SHP77 treated with DMSO at 0.1 percent for 48 hours (cell line): ENCODE data around the gene DROSHA.
"Not testable (repeated sequence)": the region's sequence is repeated elsewhere in the genome, so short reads cannot be mapped to it uniquely, and the experiment has no call there.

Source experiments
- DNase-seq: peaks from one replicate; lab custom pipeline; 2025; lab: John Stamatoyannopoulos, UW

Gene DROSHA, protein sequence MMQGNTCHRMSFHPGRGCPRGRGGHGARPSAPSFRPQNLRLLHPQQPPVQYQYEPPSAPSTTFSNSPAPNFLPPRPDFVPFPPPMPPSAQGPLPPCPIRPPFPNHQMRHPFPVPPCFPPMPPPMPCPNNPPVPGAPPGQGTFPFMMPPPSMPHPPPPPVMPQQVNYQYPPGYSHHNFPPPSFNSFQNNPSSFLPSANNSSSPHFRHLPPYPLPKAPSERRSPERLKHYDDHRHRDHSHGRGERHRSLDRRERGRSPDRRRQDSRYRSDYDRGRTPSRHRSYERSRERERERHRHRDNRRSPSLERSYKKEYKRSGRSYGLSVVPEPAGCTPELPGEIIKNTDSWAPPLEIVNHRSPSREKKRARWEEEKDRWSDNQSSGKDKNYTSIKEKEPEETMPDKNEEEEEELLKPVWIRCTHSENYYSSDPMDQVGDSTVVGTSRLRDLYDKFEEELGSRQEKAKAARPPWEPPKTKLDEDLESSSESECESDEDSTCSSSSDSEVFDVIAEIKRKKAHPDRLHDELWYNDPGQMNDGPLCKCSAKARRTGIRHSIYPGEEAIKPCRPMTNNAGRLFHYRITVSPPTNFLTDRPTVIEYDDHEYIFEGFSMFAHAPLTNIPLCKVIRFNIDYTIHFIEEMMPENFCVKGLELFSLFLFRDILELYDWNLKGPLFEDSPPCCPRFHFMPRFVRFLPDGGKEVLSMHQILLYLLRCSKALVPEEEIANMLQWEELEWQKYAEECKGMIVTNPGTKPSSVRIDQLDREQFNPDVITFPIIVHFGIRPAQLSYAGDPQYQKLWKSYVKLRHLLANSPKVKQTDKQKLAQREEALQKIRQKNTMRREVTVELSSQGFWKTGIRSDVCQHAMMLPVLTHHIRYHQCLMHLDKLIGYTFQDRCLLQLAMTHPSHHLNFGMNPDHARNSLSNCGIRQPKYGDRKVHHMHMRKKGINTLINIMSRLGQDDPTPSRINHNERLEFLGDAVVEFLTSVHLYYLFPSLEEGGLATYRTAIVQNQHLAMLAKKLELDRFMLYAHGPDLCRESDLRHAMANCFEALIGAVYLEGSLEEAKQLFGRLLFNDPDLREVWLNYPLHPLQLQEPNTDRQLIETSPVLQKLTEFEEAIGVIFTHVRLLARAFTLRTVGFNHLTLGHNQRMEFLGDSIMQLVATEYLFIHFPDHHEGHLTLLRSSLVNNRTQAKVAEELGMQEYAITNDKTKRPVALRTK (N-terminal part only)

DNA sequence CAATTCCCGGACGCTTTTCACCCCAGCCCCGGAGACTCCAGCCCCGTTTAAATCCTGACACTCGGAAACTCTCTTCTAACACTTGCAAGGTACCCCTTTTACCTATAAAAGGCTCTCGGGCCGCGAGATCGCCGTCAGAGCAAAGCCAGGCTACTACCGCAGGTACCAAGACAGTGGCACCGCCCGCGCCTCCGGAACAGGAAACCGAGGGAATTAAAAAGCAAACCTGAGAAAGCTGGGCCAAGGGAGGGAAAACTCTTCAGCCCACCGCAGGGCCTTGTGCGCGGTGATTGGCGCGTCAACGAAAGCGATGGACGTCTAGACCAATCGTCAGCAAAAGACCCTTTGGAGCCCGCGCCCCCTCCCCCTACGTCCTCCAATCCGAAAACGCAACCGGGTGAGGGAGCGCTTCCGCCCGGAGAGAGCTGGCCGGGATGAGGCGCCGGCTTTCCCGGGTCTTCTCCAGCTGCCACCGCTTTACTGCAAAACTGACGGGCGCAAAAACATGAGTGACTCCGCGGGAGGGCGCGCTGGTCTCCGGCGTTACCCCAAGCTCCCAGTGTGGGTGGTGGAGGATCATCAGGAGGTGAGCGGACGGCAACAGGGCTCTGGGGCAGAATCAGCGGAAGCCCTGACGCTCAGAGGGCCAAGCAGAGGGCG, at the start of gene DROSHA, which contains the start of gene C5orf22:
TSS of gene DROSHA (minus strand) at position 206 of the 660 bp plus-strand sequence. CDS start 3,034 bp downstream, outside the sequence.
TSS of gene C5orf22 (plus strand) at position 414 of the 660 bp plus-strand sequence. CDS start at position 506, 92 bp downstream.
- peak; percentile 98 for DNase-seq

DNA sequence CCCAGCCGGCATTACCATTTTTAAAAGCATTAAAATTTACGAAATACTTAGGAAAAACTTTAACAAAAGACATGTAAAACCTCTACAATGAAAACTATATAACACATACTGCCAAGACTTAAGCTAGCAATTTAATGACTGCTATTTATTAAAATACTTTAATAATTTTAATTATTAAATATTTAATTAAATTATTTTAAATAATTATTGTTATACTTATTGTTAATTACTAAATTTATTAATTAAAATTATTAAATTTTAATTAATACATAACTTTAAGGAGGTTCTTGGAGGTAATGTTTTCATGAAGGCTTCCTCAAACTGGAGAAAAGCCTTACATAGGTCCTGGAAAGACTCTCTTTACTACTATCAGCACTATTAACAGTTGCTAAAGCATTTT, 47.7 kb upstream of the DROSHA start:
- no peak for DNase-seq

DNA sequence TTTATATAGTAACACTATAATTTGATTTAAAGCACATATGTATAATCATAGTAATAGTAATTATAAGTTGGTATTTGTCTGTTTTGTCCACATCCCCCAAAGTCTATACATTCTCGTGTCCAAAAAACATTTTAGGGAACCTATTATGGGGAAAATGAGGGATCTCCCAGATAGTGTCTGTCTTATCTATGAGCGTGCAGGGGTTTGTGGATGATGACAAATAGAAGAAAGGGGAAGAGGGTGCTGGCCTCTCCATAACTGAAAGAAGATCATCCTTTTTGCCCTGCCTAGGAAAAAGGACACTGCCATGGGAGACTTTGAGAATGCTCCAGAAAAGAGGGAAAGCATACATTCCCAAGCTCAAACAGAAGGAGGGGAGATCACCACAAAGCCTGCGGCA, 45.5 kb upstream of the DROSHA start:
- DNase-seq: no peak

DNA sequence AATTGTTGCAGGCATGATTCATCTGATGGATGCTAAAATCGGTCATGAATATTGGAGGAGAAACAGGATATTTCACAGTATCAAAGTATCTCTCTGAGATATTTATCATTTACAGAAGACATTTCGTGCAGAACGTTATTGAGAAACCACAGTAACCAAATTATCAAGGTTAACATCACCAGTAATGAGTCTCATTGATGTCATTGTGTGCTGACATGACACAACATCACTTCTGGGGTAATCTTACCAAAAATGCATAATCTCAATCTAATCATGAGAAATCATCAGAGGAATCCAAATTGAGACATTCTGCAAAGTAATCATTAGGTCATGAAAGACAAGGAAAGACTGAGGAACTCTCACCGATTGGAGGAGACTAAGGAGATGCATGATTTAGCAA, 42.9 kb upstream of the DROSHA start:
- DNase-seq: no peak

DNA sequence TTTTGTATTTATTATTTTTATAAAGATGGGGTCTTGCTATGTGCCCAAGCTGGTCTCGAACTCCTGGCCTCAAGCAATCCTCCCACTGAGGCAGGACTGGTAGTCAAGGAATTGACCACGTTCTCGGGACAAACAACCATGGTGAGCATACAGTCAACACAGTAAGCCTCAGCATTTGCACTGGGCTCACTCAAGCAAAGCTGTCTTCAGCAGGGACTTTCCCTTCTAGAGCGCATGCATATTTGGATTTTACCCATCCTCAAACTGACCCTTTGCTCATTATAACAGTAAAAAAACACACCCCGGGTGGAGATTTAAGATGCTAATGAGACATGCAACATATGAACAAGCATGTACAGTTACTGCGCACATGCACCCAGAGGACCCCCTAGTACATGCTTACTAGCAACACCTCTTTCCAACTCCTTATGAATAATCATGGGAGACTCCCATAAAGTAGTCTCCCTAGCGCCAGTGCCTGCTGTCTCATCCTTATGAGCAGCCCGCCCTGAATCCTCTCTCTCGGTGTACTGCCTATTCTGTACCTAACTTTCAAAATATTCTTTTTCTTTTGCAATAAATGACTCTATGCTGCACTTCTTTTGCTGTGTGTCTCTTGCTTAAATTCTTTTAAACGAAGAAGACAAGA, 41.7 kb upstream of the DROSHA start:
- no peak for DNase-seq

DNA sequence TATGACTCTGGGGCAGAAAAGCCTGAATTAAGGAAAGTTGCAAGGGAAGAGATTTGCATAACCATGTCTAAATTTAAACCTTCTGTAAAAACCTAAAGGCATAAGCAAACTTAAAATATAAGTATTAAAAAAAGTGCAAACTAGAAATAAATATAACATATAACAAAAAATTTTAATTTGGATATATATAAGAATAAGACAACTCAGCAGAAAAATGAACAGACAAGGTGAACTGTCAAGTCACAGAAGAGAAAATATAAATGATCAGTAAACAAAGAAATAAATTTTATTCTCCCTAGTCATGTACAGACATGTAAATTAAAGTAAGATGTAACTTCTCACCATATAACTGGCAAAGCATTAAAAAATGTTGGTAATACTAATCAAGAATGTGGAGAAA, 37.2 kb upstream of the DROSHA start:
- no peak for DNase-seq

DNA sequence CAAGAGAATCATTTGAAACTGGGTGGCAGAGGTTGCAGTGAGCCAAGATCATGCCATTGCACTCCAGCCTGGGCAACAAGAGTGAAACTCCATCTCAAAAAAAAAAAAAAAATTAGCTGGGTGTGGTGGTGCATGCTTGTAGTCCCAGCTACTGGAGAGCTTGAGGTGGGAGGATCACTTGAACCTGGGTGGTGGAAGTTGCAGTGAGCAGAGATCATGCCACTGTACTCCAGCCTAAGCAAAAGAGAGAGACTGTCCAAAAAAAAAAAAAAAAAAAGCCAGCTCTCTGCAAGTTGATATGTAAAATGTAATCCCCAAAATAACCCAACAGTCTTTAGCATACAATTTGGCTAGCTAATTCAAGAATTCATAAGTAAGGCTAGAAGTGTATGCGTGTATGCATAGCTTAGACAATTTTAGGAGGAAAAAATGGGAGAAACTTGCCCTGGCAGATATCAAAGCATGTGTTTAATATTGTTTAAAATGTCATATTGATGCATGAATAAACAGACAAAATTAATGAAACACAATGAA, 36.5 kb upstream of the DROSHA start:
- no peak for DNase-seq

DNA sequence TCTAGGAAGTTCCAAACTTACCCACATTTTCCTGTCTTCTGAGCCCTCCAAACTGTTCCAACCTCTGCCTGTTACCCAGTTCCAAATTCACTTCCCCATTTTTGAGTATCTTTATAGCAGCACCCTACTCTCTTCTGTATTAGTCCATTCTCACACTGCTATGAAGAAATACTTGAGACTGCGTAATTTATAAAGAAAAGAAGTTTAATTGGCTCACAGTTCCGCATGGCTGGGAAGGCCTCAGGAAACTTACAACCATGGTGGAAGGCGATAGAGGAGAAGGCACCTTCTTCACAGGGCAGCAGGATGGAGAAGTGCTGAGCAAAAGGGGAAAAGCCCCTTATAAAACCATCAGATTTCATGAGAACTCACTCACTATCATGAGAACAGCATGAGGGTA, 34.5 kb upstream of the DROSHA start:
- not testable (repeated sequence) for DNase-seq

DNA sequence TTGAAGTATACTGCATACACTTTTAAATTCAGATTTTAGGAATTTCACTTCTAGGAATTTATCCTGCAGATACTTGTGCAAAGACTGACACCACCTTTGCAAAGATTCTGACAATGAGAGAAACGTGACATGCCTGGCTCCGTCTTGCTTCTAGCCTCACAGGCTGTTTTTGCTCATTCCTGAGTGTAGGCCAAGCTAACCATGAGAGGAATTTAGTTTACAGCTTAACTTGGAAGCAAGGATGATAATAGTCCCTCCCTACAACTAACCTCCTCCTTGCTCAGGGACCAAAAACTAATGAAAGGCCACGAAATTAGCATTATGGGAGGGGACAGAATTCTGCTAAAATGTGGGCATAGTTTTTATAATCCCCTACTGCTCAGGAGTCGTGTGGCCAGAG, 31.3 kb upstream of the DROSHA start:
- no peak for DNase-seq

DNA sequence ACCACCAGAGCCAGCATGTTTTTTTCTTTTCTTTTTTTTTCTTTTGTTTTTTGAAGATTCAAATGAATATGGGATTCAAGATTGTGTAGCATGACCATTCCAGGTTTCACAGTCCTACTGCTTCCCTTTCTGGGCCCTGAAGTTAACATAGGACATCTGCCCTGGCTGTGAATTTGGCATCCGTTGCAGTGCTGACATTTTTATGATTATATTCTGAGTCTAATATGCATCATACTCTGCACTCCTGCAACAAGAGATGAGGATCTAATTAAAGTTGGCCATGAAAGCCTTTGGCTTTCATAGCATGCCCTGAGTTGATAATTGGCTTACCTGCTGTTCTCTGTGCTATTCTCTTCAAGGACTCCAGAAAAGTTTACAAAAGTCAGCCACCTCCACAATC, 30.1 kb upstream of the DROSHA start:
- DNase-seq: no peak

DNA sequence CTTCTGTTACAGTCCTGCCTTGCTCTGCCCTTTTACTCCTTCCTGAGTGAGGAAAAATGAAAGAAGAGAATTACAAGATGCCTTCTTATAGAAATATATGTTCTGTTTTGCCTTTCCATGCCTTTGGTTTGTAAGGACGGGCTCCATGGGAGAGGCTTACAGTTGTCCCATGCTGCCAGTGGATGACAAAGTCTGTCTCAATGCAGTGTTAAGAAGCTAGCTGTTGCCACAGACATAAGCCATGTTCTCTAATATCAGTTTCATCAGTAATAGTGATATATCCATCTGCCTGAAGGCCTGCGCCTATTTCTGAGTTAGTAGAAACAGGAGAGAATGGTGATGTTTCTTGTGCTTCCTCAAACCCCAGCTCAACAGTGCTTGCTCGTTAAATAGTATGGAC, 28.0 kb upstream of the DROSHA start:
- no peak for DNase-seq

DNA sequence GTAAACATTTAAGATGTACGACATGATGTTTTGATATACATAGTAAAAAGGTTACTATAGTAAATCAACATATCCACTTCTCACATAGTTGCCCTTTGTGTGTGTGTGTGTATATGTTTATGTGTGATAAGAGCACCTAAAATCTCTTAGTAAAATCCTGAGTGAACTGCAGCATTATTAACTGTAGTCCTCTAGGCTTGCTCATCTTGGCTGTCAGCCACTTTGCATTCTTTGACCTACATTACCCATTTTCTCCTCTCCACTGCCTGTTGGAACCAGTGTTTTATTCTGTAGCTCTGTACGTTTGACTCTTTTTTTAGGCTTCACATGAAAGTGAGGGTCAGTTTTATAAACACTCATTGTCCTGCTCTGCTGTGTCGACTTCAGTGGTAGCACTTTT, 24.6 kb upstream of the DROSHA start:
- no peak for DNase-seq

DNA sequence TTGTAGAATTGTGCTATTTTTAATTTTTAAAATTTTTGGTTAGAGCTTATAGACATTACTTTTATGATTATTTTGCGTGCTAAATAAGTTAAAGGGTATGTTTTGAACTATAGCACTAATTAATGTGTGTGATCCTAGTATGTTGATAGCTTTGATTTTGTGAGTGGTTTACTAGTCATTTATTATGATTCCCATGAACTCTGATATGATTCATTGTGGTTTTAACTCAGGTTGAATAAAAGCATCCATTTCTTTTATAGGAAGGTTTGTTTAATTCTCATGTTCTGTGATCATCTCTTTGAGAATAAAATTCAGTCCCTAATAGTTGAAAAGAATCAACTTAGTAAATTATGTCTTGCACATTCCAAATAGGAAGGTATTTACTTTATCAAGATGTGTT, 22.7 kb upstream of the DROSHA start:
- DNase-seq: no peak

DNA sequence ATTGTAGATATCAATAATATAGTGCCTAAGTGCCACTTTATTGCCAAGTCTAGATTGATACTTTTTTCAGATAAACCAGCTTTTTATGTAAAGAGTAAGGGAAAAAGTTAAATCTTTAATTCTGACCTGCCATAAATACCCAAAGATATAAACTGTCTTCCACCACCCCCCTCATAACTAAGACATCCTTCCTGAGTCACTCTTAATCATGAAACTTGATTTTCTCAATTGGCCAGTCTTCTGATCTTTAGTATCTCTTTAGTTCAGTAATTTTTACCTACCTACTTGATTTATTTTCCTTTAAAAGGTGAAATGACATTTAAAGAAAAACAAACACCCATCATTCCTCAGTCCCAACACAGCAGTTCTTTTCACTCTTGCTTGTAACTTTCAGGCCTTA, 22.0 kb upstream of the DROSHA start:
- no peak for DNase-seq

DNA sequence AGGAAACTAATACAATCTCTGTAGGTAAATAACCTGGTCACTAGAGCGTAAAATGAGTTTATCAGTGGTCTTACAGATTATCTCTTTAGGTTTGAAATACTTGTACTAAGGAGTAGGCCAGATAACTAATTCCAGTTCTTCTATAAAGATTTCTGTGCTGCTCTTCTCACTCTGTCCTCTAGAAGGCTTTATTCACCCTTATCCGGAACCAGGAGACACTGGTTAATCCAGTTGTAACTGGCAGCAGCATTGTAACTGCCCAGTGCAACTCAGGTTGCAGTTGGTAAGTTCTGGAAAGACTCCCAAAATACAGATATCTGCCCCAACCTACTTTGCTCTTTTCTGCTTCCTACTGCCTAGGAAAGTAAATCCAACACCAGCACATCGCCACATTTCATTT, 20.0 kb upstream of the DROSHA start:
- no peak for DNase-seq

DNA sequence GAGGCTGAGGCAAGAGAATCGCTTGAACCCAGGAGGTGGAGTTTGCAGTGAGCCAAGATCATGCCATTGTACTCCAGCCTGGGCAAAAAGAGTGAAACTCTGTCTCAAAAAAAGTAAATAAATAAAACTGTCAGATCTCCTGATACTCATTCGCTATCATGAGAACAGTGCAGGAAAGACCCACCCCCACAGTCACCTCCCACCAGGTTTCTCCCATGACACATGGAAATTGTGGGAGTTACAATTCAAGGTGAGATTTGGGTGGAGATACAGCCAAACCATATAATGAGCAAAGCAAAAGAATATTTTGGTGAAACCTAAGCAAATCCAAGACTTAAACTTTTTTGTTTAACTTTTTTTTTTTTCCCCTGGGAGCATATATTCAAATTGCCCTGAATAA, 17.2 kb upstream of the DROSHA start:
- not testable (repeated sequence) for DNase-seq

DNA sequence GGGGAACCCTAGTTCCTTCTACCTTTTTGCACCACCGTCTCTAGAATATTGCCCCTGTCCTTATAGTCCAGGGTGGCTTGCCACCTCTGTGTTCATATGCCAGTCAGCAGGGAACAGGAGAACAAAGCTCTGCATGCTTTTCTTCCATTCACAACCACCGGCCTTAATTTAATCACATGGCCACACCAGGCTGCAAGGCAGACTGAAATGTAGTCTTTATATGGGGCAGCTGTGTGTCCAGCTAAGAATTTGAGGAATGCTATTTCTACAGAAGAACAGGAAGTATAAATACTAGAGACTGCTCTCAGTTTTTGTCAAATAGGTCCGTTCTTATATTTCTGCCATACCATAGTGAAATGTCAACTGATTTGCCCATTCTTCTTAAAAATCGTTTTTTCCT, 6.0 kb upstream of the DROSHA start:
- DNase-seq: no peak

DNA sequence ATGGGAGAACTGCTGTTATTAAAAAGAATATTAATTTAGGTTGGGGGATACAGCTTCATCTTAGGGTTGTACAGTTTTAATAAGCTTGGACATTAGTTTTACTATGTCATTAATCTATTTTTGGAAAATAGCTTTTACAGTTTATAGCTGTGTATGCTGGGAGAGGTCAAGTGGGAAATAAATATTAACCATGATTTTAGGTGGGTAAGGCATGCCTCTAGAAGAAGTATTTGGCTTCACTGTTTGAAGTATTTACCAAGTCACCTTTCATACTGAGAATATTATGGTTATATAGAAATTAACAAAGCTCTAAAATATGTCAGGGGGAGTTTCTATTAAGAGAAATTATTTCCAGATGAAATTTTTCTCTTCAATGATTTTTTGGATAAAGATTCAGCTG, 5.5 kb upstream of the DROSHA start:
- DNase-seq: no peak

DNA sequence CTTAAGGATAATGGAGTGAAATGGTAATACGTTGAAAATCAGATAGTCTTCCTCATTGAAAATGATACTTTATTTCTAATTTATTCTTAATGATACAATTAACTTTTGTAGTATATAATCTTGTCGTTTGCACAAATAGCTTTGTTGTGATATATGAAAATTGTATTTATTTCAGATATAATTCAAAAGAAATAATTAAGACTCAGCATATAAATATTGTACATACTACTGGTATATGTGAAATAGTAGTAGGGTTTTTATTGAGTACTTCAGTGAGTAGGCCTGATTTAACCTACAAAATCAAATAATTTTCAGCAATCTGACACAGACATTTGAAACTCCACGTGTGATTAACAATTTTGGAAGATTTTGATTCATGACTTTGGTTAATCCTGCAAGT, 5.0 kb upstream of the DROSHA start:
- no peak for DNase-seq

DNA sequence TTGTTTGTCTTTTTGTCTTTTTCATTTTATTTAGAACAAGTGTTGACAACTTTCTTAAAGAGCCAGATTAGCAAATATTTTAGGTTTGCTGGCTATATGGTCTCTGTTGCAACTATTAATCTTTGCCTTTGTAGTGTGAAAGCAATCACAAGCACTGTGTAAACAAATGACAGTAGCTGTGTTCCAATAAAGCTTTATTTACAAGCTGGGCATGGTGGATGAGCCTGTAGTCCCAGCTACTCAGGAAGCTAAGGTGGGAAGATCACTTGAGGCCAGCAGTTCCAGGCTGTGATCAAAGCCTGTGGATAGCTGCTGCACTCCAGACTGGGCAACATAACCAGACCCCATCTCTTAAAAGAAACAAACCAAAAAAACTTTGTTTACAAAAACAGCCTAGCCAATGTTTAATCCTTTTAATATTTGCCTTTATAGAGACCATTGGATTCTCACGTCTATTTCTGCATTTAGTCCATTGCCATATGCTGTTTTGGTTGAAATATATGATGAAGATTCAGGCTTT, 2.7 kb upstream of the DROSHA start:
- no peak for DNase-seq

DNA sequence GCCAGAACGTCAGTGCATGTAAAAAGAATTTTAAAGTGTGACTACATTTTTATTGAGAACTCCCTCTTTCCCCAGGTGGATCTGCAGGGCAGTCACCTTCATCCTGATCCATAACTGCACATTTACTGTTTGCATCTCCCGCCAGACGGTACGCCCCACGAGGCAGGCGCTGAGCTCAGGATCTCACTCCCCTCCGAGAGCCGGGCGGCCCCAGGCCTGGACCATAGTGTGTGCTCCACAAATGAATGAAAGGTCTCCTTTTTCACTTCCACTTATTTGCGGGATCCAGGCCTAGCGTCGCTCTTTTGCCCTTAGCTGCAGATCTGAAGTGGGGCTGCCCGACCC, 378 bp downstream of the DROSHA start:
- DNase-seq: peak; percentile 63
